RPMI8226 (cell line): ENCODE results near the gene CAMK2N1.
"Not testable (repeated sequence)": the region's sequence is repeated elsewhere in the genome, so short reads cannot be mapped to it uniquely, and the experiment has no call there.

ENCODE experiments used
- DNase-seq: peaks from one replicate; pipeline ENCODE4 v3.0.0-alpha.2; 2015

CAMK2N1 gene

GRCh38 chr1:20485527-20486456 is at the start of gene CAMK2N1:
Gene CAMK2N1, minus strand, starts transcription at chr1:20486210. Its CDS starts 831 bp downstream, at chr1:20485379.
- DNase-seq, result peak; percentile 47

DNA sequence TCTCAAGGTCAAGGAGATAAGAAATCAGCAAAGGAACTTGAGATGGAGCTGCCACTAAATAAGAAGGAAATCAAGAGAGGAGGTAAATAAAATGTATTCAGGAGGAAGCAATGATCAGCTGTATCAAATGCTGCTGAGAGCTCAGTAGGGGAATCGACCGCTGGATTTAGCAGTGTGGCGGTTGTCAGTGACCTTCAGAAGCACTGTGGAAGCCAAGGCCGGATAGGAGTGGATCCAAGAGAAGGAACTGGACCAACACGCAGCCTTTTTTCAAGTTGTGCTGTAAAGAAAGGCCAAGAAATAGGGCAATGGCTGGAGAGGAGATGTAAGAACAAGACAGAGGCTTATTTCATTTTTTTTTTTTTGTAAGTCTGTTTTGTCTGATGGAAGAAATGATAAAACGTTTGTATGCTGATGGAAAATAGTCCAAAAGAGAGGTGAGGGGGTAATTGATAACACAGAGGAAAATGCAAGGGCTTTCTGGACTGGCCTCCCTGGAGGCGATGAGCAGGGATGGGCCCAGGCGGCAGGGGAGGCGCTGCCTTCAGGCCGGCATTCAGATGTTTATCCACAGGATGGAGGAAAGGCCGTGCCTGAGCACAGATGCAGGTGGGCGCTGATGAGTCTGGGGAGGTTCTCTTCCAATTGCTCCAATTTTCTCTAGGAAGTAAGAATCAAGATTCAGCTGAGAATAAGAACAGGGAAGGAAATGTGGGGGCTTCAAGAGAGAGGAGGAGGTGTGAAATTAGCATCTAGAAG is 48.8 kb upstream of the CAMK2N1 start:
- DNase-seq, result no peak

GRCh38 chr1:20533635-20534034 is 47.6 kb upstream of the CAMK2N1 start:
- DNase-seq, result no peak

DNA sequence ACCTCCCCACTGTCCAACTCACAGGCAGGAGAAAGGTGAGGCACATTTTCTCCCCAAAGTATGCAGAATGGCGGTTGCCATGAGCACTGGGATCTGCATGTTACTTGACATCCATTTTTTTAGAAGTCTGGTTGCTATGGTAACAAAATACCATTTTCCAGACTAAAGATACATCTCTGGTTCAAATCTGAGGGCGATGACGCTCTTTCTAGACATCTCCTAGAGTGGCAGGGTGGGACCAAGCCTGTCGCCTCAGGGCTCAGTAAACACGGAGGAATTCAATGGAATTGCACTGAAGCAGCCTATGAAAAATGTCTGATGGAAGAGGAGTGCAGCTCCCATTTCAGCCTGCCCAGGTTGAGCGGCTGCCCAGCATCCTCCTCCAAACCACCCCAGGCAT is 44.9 kb upstream of the CAMK2N1 start:
- no peak for DNase-seq

- DNase-seq, result no peak
Measured at GRCh38 chr1:20530306-20530705, 44.3 kb upstream of the CAMK2N1 start.

- no peak for DNase-seq
Measured at GRCh38 chr1:20528221-20528620, 42.2 kb upstream of the CAMK2N1 start.

DNA sequence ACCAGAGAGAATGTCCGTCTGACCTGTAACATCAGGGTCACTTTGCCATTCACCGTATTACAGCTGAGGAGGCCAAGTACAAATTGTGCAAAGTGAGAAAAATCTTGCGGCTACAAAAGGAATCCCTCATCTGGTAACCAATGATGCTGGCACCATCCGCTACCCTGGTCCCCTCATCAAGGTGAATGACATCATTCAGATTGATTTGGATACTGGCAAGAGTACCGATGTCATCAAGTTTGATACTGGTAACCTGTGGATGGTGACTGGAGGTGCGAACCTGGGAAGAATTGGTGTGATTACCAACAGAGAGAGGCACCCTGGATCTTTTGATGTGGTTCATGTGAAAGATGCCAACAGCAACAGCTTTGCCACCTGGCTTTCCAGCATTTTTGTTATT is 40.3 kb upstream of the CAMK2N1 start:
- no peak for DNase-seq

GRCh38 chr1:20521960-20522861 is 36.2 kb upstream of the CAMK2N1 start:
- peak; percentile 81 for DNase-seq

GRCh38 chr1:20519609-20520262 is 33.7 kb upstream of the CAMK2N1 start:
- not testable (repeated sequence) for DNase-seq

DNA sequence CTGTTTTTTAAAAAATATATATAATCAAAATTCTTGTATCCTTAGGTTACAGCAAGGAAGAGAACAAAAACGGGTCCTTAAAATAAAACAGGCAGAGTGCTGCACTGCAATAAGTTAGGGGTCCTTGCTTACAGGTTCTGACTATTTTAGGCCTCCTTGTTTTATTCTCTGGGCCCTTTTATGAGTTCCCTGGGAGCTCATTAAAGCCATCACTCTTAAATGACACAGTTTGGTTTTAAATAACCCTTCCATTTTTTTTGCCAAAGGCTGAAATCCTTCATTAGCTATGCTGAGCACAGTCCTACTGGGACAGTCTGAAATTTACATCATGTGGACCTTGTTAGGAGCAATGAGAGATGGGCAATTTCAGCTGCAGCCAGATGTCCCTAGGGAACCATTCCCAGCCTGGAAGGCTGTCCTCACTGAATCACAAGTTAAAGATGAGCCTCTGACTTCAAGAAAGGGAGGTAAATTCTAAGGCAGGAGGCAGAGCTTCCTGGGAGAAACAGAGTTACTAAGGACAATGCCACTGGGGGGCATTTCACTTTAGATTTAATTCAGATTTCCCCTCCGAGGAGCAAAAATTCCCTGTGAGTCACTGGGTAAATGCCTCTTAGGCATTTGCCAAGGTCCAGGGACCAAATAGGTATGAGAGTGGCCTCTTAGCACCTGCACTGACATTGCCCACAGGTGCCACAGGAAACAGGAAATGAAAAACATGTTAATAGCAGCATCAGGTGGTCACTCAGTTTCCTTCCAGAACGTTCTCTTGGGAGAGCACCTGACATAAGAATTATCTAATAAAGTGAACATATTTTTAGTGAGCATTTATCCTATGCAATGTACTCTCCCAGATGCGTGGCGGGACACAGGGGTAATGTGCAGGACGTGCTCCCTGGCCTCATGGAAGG is 25.8 kb upstream of the CAMK2N1 start:
- DNase-seq, result peak; percentile 66

DNA sequence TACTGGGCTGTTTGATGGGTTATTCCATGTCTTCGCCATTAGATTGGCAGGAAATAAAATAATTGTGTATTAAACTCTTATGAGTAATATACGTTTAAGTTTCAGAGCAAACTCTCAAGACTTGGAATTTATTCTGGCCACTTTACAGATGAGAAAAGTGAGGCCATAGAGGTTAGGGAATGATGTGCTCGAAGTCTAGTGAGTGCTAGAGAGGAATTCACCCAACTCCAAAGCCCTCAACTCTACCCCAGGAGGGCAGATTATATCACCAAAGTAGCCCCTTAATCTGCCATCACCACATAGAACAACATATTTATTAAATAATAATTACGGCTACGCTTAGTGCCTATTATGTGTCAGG is 22.4 kb upstream of the CAMK2N1 start:
- DNase-seq, result no peak

DNA sequence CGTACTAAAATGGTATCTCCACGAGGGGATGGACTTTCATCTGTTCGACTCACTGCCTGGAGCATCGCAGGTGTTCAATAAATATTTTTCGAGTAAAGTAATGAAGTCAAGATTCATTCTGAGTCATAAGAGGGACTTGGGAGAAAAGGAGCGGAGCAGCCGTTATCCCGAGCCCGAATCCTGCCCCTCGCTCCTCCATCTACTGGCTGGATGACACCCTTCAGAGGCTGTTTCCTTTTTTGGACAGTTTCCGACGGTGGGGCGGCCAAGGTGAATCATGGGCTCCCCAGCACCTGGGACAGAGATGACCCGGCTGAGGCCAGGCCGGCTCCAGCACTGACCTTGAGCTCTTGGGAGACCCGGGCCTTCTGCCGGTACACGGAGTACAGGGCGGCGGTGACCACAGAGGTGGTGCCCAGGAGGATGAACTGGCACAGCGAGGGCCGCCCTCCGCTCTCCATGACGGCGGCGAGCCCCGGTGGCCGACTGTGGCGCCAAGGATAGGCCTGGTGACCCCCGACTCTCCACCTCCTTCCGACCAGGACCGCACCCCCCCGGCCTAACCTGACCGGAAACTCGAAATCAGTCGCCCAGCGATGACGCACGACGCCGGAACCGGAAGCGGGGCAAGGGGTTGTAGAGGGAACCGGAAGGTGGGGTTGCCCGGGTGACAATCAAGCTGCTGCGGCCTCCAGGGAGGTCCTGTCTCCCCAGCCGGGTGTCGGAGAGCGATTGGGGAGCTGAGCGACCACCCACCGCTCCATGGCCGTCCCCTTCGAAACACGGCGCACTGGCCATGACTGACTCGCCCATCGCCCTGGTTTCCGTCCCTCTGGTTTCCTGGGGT is 21.8 kb upstream of the CAMK2N1 start, which contains the start of gene MUL1:
Gene MUL1, minus strand, starts transcription at position 588 of the 847 bp plus-strand sequence. Its CDS starts 127 bp downstream, at position 461.
- peak; percentile 96 for DNase-seq

DNA sequence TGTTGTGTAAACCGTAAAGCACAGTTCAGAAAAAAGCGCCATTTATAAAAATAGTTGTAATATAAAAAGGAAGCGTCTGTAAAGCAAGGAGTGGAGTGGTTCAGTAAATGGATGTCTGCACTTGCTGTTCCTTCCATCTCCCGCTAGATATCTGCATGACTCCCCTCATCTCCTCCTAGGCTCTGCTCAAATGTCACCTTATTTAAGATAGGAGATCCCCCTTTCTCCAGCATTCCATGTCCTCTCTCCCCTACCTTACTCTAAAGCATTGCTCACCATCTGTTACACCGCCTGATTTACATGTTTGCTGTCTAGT is 21.2 kb upstream of the CAMK2N1 start:
- DNase-seq, result no peak

DNA sequence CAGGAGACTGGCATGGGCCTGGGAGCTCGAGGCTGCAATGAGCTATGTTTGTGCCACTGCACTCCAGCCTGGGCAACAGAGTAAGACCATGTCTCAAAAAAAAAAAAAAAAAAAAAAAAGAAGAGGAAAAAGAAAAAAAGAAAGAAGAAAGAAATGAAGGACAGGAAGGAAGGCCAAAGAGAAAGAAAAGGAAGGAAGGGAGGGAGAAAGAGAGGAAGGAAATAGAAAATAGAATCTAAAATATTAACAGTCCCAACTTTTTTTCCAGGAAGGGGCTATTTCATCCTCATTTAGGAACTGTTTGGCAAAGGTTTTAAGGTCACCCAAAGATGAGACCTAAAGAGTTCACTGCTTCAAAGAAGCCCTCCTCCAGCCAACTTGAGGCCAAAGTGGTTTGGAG is 19.5 kb upstream of the CAMK2N1 start:
- no peak for DNase-seq

- DNase-seq, result no peak
Measured at GRCh38 chr1:20500716-20501115, 14.7 kb upstream of the CAMK2N1 start.

GRCh38 chr1:20499718-20500117 is 13.7 kb upstream of the CAMK2N1 start:
- DNase-seq, result no peak

DNA sequence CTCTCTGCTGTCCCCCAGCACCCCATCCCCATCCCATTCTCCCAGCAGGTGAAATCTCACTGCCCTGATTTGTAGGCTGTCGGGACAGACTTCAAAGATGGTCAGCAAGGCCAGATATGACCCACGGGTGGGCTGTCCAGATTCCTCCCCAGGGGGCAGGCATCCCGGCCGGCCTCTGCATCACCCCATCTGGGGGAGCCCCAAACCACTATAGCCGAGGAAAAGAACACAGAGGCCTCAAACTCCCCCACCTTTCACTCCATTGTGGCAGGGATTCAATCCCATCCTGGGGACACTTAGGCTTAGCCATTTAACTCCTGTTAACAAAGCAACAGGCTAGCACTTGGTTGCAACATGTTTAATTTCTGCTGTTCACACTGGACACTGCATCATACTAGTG is 13.1 kb upstream of the CAMK2N1 start:
- DNase-seq, result no peak

- no peak for DNase-seq
Measured at GRCh38 chr1:20498116-20498515, 12.1 kb upstream of the CAMK2N1 start.

DNA sequence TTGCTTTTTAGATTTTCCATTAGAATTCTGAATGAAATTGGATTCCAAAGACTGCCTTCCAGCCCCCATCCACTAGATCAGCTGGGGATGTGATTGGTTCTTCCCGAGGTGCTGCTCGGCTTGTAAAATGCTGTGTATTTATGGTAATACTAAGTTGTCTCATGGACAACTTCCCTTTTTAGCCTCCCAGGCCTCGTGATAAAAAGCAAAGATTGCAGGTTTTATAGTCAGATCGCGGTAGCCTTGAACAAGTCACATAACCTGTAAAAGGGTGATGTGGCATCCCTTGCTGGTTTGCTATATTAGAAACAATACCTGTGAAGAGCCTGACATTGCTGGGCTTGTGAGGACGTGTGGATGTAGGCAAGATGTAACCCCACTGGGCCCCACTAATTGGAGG is 11.5 kb upstream of the CAMK2N1 start:
- no peak for DNase-seq

DNA sequence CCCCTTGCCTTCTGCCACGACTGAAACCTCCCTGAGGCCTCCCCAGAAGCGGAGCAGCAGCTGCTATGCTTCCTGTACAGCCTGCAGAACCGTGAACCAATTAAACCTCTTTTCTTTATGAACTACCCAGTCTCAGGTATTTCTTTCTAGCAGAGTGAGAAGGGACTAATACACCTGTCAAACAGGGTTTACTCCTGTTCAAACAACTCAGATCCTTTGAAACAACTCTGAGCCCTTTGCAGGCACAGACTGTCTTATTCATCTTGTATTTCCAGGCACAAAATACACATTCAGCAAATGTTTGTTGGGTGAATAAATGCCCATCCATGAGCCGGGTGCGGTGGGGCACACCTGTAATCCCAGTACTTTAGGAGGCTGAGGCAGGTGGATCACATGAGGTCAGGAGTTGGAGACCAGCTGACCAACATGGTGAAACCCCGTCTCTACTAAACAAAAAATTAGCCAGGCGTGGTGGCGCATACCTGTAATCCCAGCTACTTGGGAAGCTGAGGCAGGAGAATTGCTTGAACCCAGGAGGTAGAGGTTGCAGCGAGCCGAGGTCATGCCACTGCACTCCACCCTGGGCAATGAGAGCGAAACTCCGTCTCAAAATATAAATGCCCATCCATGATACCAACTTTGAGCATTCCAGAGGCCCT is 10.8 kb upstream of the CAMK2N1 start:
- DNase-seq, result not testable (repeated sequence)
